HG02885 (cell line): ENCODE measurements around the gene TOMM40L.

Source experiments
- ATAC-seq: cut with Tn5 transposase; IDR thresholded peaks from one replicate; pipeline ENCODE4 v1.9.1; 2021; ENCODE audit warnings: mild to moderate bottlenecking; ENCODE audit not compliant: unreplicated experiment, poor library complexity

The TOMM40L gene

DNA sequence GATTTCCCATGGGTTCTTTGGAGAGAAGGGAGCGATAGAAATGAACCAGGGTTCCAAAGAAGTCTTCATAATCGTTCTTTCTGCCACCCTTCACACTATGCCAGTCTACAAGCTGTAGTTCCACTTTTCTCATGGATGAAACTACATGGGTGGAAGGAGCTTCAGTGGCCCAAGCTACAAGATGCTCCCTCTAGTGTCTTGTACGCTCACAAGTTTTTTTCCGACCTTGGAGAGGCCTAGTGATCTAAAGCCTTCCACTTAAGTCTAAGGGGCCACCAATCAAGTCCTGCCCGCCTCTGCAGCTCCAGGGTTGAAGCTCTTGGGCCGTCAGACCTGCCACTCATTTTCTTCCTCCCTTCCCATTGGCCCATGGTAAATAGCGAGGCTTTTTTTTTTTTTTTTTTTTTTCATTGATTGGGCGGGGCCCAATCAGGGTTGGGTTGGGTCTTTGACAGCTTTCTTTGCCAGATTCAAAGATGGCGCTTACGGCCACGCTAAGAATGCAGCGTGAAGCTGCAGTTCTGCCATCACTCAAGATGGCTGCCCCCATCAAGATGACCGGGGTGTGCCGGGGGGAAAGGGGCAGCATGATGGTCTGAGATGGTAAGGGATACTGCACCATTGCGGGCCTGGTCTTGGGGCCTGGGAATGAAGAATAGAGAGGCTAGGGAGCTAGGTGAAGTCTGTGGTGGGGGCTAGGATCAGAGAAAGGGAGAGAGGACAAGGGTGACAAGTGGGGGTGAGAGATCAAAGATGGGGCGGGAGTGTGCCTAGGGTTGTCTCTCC lies at the start of gene TOMM40L:
TOMM40L (plus strand) TSS at position 527 of the 786 bp plus-strand sequence. CDS start 430 bp downstream, outside the sequence.
- peak; percentile 96 for ATAC-seq

DNA sequence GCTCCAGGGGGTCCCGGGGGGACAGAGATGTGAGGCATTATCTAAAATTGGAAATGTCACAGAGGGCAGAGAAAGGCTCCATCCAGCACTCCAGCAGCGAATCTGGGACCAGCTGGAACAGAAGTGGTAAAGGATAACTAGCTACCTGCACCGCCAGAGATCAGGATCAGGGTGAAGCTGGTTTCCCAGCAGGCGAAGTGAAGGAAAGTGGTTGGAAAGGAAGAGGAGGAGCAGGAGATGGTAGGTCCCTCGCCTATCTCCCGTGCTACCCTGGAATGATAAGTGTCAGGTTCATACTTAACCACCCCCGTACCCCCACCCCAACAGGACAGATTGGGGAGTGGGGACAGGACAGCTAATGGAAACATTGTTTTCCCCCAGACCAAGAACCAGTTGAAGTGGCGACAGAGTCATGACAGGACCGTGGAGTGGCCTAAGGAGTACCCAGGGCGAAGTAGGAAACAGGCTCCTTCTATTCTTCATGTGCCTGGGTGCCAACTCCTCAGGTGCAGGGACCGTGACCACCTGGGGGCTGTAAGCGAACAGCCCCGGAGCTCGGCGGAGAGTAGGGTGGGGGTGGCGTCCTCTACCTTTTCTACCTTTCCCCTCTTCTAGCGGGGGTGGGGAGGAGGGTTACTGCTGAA lies 49.3 kb upstream of the TOMM40L start:
- ATAC-seq: no peak

DNA sequence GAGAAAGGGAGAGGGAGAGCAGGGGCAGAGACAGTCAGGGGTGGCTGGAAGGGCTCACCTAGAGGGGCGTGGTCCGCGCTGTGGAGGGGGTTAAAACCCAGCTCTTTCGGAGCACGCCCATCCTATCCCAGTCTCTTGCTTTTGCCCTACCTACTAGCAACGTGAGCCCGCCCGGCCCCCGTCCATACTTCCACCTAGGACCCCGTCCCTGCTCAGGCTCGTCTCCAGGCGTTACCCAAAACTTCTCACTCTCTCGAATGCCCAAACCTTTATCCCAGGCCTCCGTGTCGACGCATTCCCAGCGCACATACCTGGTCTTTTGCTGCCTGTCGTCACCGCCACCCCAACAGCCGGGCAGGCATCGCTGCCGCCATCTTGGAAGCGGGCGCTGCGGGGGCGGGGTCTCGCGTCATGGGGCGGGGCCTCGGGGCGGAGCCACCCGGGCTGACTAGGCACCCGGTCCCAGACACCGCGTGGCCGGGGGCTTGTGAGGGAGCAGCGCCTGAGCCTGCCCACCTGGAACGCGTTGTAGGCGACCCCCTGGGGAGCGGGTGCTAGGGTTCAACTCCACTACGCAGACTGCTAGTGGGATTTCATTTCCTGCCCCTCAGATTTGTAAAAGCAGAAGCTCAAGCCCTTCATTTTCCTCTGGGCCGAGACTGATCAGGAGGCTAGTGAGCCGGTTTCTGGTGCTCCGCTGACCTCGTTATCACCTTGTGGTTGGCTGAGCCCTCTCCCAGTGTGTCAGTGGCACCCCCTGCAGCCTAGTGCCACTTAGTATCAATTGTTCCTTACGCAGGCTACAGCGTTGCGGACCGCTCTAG lies 48.5 kb upstream of the TOMM40L start, which contains the start of gene B4GALT3:
B4GALT3 (minus strand) TSS at position 396 of the 824 bp plus-strand sequence. CDS start 1,447 bp downstream, outside the sequence.
- ATAC-seq: peak; percentile 88

DNA sequence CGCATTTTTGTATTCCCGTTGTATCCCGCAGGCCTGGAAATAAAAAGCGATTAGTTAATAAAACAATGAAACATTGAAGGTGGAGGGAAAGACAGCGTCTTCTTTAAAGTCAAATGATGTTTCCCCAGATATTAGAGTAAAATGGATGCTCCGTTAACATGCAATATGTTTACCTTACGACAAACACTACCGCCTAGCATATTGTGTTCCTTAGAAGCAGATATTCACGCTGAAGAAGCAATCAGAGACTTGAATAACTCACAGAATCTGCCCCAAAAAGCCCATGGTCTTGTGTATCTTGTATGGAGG lies 48.0 kb upstream of the TOMM40L start:
- ATAC-seq: no peak

DNA sequence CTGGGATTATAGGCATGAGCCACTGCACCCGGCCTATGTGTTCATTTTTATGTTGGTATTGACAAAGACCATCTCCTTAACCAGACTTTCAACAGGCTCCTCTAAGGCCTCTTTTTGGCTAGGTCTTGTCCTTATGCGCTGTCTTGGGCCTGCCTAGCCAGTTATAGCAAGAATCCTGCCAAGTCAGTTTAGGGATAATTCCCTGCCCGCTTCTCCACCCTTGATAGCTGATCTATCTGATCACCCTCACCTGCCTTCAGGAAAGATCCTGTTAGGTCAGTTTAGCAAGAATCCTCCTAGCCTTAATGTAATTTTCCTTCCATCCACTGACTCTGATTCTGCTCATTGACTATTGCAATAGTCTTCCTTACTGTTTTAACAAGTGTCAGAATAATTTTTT lies 46.2 kb upstream of the TOMM40L start:
- ATAC-seq: no peak

DNA sequence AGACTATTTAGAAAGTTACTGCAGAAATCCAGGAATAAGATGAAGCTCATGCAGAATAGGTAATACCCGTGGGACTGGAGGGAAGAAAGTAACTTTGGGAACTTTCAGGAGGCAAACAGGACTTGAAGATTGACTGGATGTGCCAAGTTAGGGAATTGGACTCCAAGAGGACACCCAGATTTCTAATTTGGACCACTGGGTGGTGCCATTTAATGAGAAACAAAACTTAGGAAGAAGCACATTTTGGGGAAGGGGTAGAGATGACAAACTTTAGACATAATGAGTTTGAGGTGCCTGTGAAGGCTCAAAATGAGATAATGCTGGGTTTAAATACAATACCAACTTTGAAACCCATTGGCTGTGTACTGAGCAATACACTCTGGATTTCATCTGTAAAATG lies 45.2 kb upstream of the TOMM40L start:
- no peak for ATAC-seq

DNA sequence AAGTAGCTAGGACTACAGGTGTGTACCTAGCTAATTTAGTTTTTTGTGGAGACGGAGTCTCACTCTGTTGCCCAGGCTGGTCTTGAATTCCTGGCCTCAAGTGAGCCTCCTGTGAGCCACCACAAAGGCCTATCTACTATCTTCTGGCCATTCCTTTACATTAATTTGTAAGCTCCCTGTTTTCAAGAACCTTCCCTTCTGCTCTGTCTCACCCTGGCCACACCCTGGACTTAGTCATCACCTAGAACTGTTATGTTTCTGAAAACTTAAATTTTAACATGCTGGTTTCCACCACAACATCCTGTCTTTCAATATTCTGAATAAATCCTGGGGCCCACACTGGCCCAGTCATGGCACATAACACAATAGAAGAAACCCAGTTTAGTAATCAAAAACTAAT lies 43.6 kb upstream of the TOMM40L start:
- ATAC-seq: peak; percentile 39

DNA sequence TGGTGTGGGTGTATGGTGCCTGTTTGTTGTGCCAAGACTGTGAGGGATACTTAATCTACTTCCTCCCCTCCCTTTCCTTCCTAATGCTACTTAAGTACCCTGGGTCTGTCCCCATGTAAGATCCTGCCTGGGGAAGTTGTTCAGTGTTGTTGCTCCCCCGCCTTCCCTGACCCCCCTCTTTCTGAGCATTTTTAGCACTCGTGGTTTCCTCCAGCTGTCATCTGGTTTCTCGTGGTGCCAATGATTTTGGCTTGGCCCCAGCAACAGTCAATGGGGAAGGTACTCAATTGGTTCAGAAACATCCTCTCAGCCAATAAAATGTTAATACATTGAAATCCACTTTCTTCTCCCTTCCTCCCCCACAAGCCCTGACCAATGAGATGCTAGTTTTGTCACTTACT lies 40.6 kb upstream of the TOMM40L start:
- peak; percentile 77 for ATAC-seq

DNA sequence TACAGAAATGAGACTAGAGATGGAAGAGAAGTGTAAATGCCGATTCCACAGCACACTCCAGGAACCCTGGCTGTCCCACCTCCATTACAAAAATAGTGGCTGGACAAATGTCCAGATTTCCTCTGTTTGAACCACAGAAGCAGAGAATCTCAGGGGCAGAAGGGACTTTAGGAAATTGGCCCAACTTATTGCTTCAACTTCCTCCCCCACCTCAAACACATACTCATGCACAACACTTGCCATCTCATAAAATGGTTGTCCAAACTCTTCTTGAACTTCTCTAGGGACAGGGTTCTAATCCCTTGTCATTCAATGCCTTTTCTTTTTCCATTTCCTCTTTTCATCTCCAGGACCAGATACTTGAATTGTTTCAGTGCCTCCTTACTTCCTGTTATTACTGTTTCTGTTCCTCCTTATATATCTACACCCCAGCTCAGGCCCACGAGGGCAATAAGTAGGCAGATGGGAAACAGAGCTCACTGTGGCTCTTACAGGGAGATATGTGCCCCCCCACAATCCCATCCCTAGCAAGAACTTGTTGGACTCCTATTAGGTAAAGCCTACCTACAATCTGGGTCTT lies 40.0 kb upstream of the TOMM40L start:
- ATAC-seq: peak; percentile 31

DNA sequence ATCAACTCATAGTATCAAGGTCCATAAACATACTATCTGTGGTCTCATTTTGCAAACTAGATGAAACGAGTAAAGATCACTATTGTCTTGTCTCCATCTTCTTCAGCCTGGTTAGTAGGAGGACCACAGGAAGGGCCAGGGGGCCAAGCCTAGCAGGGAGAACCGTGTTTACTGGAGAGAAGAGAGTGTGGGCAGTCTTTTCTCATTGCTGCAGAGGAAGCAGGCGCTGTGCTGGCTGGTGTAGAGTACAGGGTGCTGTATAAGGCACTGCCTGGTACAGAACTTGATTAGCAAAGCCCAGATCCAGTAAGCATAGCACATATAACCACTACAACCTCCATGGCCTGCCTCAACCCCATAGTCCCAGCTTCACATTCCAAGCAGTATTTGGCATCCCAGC lies 38.5 kb upstream of the TOMM40L start:
- ATAC-seq: no peak

DNA sequence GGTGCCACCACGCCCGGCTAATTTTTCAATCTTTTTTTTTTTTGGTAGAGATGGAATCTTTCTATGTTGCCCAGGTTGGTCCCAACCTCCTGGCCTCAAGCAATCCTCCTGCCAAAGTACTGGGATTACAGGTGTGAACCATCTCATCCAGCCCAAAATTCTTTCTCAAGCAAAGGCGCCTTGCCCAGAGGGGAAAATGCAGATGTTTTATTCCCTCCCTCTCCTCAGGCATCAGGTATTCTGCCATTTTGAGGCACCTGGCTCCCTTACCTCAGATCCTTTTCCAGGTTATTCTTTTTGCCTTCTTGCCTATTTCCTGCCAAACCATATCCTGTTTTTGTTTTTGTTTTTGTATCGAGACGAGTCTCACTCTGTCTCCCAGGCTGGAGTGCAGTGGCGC lies 37.5 kb upstream of the TOMM40L start:
- ATAC-seq: no peak

DNA sequence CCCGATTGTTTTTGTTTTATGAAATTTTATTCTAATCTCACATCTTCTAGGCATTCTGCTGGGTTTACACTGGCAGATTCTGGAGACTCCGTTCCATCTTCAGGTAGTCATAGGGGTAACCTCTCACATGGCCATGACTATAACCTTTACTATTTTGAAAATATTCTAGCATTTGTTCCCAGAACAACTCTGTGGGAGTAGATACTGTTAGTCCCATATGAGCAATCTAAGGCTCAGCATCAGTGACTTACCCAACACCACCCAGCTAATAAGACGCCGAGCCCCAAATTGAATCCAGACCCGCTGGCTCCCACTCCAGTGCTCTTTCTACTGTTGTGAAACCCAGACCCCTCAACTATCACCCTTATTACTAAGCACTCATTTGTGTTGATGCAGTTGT lies 36.8 kb upstream of the TOMM40L start:
- ATAC-seq: no peak

DNA sequence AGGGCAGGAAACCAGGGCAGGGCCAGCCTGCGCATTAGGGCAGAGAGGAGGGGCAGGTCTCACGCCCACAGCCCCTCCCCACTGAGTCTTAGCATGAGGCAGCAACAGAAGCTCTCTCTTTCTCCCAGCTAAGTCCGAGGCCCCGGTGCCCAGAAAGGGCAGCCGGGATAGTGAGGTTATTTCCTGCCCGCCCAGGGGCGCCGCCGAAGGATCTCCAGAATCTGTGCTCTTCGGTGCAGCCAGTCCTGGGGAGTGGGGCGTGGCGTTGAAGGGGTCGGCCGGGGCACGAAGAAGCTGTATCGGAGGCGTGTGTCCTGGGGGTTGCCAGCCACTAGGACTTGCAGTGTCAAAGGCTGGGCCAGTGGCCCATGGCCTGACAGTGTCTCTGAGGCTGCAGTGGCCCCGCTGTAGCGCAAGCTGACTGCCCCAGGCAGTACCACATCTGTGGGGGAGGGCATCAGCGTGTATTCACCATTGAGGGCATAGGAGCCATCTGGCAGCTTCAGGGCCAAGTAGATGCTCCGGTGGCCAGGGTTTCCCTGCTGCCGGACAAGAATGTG lies 34.8 kb upstream of the TOMM40L start:
- no peak for ATAC-seq

DNA sequence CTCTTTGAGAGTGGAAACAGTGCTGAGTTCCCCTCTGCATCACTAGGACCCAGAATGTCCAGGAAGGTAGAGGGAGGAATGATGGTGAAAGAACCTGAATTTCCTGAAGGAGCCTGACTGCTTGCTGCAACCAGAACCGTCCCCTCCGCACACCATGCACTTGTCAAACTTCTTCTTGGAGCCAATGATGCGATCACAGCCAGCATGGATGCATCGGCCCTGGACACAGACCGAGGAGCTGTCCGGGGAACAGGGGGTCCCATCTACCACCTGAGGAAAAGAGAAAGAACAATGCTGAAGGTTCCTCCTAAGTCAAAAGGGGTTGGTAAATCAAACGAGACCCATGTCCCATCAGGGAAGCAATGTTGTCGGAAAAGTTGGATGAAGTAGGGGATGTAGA lies 33.9 kb upstream of the TOMM40L start:
- no peak for ATAC-seq

DNA sequence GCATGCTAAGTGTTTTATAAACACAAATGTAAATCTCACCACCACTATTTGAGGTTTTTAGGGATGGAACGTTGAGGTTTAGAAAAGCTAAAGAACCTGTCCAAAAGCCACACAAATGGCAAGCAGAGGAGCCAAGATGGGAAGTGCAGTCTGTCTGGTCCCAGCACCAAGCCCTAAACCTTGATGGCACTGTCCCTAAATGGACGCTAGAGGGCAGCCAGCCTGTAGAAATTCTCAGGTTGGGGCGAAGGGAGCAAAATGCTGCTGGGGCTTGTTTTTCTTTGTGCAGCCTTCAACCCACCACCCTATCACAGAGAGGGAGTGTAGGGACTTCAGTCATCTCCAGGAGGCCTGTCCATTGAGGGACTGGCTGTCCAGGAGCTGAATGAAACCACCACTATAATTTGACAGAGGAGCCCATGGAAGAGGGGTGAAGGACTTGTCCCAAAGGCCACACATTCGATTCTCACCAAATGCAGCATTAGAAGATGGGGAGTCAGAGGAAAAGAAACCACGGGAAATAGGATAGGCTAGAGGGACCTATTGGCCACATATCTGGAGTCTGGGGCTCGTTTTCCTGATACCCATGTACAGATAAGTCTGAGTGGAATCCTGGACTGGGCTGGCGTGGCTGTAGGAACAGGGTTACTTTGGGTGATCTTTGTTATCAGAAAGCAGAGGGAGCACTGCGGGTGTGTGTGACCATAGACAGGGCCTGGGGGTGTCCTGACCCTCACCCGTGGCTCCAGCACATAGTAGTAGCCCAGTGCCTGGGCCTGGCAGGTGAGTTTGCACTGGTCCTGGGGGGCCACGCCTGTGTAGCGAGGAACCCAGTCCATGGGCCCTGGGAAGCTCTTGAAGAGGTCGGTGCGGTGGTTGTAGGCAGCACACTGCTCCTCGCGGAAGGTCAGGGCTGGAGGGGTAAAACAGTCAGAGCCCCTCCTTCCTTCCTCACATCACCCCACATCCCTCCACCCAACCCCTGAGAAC lies 33.1 kb upstream of the TOMM40L start:
- ATAC-seq: peak; percentile 62

DNA sequence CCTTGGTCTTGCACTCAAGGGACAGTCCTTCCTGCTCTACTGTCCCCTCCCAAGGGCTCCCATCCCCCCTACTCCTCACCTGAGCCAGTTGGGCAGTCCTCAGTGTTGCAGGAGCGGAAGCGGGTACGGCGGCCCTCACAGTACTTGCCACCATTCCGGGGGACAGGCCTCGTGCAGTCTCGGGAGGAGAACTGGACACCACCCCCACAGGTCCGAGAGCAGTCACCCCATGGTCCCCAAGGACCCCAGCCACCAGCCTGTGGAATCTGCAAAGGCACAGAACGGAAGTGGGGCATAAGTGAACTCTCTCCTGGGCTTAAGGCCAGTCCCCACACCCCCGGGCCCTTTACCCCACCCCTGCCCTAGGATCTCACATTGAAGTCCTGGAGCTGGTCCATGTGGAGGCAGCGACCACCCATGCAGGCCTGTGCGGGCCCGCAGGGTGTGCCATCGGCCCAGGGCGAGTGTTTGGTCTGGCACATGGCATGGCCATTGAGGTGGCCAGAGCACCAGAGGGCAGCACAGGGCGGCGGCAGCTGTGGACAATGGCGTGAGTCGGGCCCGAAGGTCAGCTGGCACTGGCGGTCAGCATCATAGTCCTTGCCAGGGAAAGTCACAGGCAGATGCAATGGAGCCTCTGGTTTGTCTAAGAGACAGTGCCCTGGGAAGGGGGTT lies 32.2 kb upstream of the TOMM40L start:
- ATAC-seq: no peak

DNA sequence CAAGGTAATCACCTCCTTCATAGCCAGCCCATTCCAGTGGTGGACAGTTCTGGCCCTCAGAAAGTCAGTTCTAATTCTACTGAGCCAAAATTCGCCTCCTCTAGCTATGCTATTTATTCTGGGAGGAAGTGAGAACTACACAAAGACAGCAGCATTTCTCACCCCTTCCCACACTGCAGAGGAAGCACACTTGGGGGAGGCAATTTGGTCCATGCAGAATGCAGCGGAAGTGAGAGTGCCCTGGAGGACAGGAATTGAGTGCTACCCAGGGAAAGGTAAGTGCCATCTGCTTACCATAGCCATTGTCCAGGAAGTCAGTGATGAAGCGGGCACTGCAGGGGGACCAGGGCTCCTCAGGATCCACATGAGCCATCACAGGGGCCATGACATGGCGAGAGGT lies 30.7 kb upstream of the TOMM40L start:
- peak; percentile 57 for ATAC-seq

DNA sequence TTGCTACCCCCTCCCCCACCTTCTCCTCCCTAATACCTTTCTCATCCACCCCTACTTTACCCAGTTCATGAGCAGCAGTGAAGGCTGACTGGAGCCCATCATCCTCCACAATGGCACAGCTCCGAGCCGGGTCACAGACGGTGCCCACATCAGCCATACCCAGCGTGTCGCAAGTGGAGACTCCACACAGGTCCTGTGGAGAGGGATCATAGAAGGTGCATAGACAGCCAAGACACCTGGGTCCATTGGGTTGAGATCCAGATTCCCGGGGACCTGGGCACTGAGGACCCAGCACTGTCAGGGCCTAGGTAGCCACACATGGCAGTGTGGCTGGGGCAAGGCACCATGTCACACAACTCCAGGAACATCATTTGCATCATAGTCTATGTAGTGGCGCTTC lies 29.7 kb upstream of the TOMM40L start:
- no peak for ATAC-seq
